Measurements from ENCODE around the gene SFMBT1.

Gene SFMBT1

GRCh38 chr3:52923963-52924362 lies 121.9 kb downstream of the SFMBT1 start:
- no peak for DNase-seq (ENCODE audit: low spot score)
- in situ Hi-C loops (cut with MboI; ENCODE audit: low sequenced_read_pairs, unreplicated experiment), result no loop called here
- no peak for TF ChIP-seq CTCF (IDR thresholded peaks at IDR 0.05; ENCODE audit: borderline replicate concordance, control extremely low read depth, extremely low read depth, insufficient read depth, missing control alignments)

GRCh38 chr3:52920841-52921240 lies 125.0 kb downstream of the SFMBT1 start:
- in situ Hi-C loops (cut with MboI; ENCODE audit: low sequenced_read_pairs, unreplicated experiment), result no loop called here
- no peak for DNase-seq (ENCODE audit: low spot score)
- no peak for TF ChIP-seq CTCF (IDR thresholded peaks at IDR 0.05; ENCODE audit: borderline replicate concordance, control extremely low read depth, extremely low read depth, insufficient read depth, missing control alignments)

- in situ Hi-C loops (cut with MboI; ENCODE audit: low sequenced_read_pairs, unreplicated experiment), result no loop called here
- no peak for DNase-seq (ENCODE audit: low spot score)
Observed at GRCh38 chr3:52917044-52917443, 128.8 kb downstream of the SFMBT1 start.

GRCh38 chr3:52915294-52915693 lies 130.6 kb downstream of the SFMBT1 start:
- in situ Hi-C loops (cut with MboI; ENCODE audit: low sequenced_read_pairs, unreplicated experiment), result no loop called here
- DNase-seq (ENCODE audit: low spot score), result no peak
- TF ChIP-seq CTCF (IDR thresholded peaks at IDR 0.05; ENCODE audit: borderline replicate concordance, control extremely low read depth, extremely low read depth, insufficient read depth, missing control alignments), result no peak

More at GRCh38 chr3:52917044-52917443, 128.8 kb downstream of the SFMBT1 start:
- no peak for TF ChIP-seq CTCF (IDR thresholded peaks at IDR 0.05; ENCODE audit: borderline replicate concordance, control extremely low read depth, extremely low read depth, insufficient read depth, missing control alignments)

- no peak for DNase-seq (ENCODE audit: low spot score)
Observed at GRCh38 chr3:52912885-52913731, 132.8 kb downstream of the SFMBT1 start.

GRCh38 chr3:52910823-52911222 lies 135.1 kb downstream of the SFMBT1 start:
- in situ Hi-C loops (cut with MboI; ENCODE audit: low sequenced_read_pairs, unreplicated experiment), result no loop called here
- no peak for DNase-seq (ENCODE audit: low spot score)
- no peak for TF ChIP-seq CTCF (IDR thresholded peaks at IDR 0.05; ENCODE audit: borderline replicate concordance, control extremely low read depth, extremely low read depth, insufficient read depth, missing control alignments)

More at GRCh38 chr3:52912885-52913731, 132.8 kb downstream of the SFMBT1 start:
- in situ Hi-C loops (cut with MboI; ENCODE audit: low sequenced_read_pairs, unreplicated experiment), result no loop called here
- no peak for TF ChIP-seq CTCF (IDR thresholded peaks at IDR 0.05; ENCODE audit: borderline replicate concordance, control extremely low read depth, extremely low read depth, insufficient read depth, missing control alignments)
